ENCODE data around the gene COG2. TPM values are rescaled to one million over a fixed set of nuclear protein-coding genes. Genes with fewer than 3 reads are reported as not detected.

The COG2 gene
- polyA plus RNA-seq, 1 experiment: 21.5 TPM

Other genes with a start within 250 kb of the COG2 start
- gene PGBD5, start 216.1 kb upstream of the COG2 start, polyA plus RNA-seq (2011; rRNA removed): 1.0 and 1.1 TPM in 2 replicates
- gene AGT, start 71.6 kb downstream of the COG2 start, polyA plus RNA-seq (2011; rRNA removed): 6.2 and 8.4 TPM in 2 replicates
- gene CAPN9, start 104.9 kb downstream of the COG2 start, polyA plus RNA-seq (2011; rRNA removed): 0.24 and 0.33 TPM in 2 replicates
- gene C1orf198, start 226.0 kb downstream of the COG2 start, polyA plus RNA-seq (2011; rRNA removed): 52.7 and 54.4 TPM in 2 replicates

Measured in AG04450 (cell line).